NB4 (cell line): ENCODE data around the gene CPXM2.

Experiments used
- DNase-seq: peaks from one replicate; pipeline ENCODE4 v3.0.0; 2010; ENCODE audit warnings: low read depth
- H3K4me3 ChIP-seq: one replicate; pipeline ENCODE4 v1.5.1; 2011; ENCODE audit warnings: mild to moderate bottlenecking, low read depth, low read length, moderate library complexity
- CTCF ChIP-seq: IDR thresholded peaks from one replicate; pipeline ENCODE4 v1.5.1; 2012; ENCODE audit warnings: low read depth, low read length
- MAX ChIP-seq: IDR thresholded peaks from 2 replicates; pipeline ENCODE4 v1.6.1; 2011; ENCODE audit warnings: low read depth, low read length
- MYC ChIP-seq: IDR thresholded peaks from 2 replicates; pipeline ENCODE4 v1.6.1; 2011; ENCODE audit warnings: low read depth, low read length
- POLR2A ChIP-seq: IDR thresholded peaks from 2 replicates; pipeline ENCODE4 v1.6.1; 2011; ENCODE audit warnings: mild to moderate bottlenecking; ENCODE audit not compliant: insufficient read length; ENCODE audit errors: extremely low read depth

CPXM2 gene

GRCh38 chr10:123882177-123882576 lies 9.4 kb downstream of the CPXM2 start:
- TF ChIP-seq CTCF (no peak), POLR2A (no peak), MYC (no peak), MAX (no peak)
- DNase-seq = no peak
- no peak overlapping the region for H3K4me3 ChIP-seq

- no peak for DNase-seq
- H3K4me3 ChIP-seq = no peak overlapping the region
- TF ChIP-seq MYC (no peak), MAX (no peak), POLR2A (no peak), CTCF (no peak)
These were observed 11.9 kb downstream of the CPXM2 start for GRCh38 chr10:123879606-123880257.

GRCh38 chr10:123878666-123879303 lies 12.8 kb downstream of the CPXM2 start:
- TF ChIP-seq MAX (no peak), CTCF (no peak), POLR2A (no peak), MYC (no peak)
- no peak for DNase-seq
- H3K4me3 ChIP-seq = no peak overlapping the region

- DNase-seq = no peak
- no peak overlapping the region for H3K4me3 ChIP-seq
- TF ChIP-seq MAX (no peak), MYC (no peak), CTCF (no peak)
These were observed 21.3 kb downstream of the CPXM2 start for GRCh38 chr10:123870260-123870659.

- no peak for DNase-seq
- no peak for TF ChIP-seq MYC
- TF ChIP-seq POLR2A = no peak
- no peak for TF ChIP-seq CTCF
- no peak for TF ChIP-seq MAX
- no peak overlapping the region for H3K4me3 ChIP-seq
These were observed 22.6 kb downstream of the CPXM2 start for GRCh38 chr10:123869020-123869414.
